Measurements from ENCODE around the gene HDAC10.

DNA sequence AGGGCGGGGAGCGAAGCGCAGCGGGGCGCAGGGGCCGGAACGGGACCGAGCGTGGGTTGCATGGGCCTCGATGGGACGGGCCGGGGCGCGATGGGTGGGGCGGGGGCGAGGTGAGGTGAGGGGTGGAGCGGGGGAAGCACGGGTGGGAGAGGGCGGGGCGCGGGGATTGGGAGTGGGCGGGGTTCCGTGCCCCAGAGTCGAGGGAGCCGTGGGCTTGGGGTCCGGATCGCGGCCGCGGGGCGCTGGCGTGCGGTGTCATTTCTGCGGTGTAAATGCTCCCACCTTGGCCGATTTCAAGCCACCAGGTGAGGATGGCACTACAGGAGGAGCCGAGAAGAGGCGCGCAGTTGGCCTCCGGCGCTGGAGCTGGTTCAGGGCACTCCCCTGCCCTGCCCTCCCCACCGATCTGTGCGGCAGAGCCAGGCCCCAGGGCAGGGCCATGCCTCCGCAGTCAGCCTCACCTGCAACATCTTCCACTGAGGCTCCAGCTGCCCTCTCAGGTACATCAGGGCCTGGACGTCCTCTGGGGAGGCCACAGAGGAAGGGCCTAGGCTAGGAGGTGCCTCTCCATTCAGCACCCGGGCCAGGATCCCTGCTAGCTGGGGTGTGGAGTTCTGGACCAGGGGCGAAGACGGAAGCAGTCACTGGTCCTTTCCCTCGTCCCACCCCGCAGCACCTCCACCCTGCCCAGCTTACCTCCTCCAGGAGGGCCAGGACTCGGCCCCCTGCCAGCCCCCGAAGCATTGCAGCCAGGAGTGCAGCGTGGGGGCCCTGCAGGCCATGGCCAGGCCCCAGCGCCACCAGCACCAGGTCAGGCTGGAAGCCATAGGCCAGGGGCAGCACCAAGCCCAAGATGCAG is 5.6 kb downstream of the HDAC10 start:
- TF ChIP-seq CTCF (IDR thresholded peaks at IDR 0.05; ENCODE audit: low read depth, low read length) (no peak), EZH2phosphoT487 (IDR thresholded peaks at IDR 0.05; ENCODE audit: low read depth) (no peak)

Data from OCI-LY3 (cell line).